GM12872 (cell line): Measurements from ENCODE around the gene MGME1.

Source experiments
- TF ChIP-seq, protein P1 (sequence below): IDR thresholded peaks from 3 replicates; pipeline ENCODE4 v1.5.1; 2011; ENCODE audit warnings: low read depth, mild to moderate bottlenecking, low read length, moderate library complexity; ENCODE audit not compliant: insufficient read depth

The MGME1 gene

GRCh38 chr20:17957505-17958363 lies 11.1 kb upstream of the MGME1 start:
- TF ChIP-seq, protein P1, sequence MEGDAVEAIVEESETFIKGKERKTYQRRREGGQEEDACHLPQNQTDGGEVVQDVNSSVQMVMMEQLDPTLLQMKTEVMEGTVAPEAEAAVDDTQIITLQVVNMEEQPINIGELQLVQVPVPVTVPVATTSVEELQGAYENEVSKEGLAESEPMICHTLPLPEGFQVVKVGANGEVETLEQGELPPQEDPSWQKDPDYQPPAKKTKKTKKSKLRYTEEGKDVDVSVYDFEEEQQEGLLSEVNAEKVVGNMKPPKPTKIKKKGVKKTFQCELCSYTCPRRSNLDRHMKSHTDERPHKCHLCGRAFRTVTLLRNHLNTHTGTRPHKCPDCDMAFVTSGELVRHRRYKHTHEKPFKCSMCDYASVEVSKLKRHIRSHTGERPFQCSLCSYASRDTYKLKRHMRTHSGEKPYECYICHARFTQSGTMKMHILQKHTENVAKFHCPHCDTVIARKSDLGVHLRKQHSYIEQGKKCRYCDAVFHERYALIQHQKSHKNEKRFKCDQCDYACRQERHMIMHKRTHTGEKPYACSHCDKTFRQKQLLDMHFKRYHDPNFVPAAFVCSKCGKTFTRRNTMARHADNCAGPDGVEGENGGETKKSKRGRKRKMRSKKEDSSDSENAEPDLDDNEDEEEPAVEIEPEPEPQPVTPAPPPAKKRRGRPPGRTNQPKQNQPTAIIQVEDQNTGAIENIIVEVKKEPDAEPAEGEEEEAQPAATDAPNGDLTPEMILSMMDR: no peak

DNA sequence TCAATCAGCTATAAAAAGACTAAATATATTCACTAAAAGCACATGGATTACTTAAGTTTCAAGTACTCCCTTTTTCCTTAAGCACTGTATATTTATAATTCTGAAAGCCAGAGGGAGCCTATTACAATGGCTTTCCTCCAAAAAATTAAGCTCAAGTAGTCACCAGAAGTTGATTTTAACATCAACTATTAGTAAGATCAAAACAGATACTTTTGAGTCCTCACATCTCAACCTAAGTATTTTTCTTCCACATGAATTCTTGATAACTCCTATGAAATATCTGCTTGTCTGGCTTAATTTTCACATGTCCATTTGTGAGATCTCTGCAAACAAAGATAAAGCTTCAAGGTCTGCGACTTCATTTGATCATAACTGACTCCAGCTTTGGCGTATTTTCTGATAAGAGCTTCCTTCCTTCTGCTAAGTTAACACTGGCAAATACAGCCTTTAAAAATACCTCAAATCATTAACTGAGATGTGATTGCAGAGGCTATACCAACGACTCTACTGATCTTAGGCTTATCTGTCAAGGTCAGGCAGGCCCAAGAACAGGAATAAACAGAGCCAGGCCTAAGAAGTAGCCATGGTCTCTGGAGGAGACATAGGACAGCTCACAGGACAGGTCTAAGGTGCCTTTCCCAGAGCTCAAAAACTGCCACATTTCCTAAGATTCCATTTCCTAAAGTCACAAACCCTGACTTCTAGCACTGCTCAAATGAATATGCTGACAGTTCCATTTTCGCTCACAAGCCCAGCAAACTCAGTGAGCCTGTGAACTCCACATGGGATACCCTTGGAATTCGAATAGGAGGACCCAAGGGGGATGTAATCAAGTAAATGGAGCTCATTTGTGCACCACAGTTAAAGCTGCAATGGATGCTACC lies 10.2 kb upstream of the MGME1 start:
- TF ChIP-seq, protein P1: no peak

- TF ChIP-seq, protein P1: no peak
Observed at GRCh38 chr20:17959257-17959627, 9.6 kb upstream of the MGME1 start.

DNA sequence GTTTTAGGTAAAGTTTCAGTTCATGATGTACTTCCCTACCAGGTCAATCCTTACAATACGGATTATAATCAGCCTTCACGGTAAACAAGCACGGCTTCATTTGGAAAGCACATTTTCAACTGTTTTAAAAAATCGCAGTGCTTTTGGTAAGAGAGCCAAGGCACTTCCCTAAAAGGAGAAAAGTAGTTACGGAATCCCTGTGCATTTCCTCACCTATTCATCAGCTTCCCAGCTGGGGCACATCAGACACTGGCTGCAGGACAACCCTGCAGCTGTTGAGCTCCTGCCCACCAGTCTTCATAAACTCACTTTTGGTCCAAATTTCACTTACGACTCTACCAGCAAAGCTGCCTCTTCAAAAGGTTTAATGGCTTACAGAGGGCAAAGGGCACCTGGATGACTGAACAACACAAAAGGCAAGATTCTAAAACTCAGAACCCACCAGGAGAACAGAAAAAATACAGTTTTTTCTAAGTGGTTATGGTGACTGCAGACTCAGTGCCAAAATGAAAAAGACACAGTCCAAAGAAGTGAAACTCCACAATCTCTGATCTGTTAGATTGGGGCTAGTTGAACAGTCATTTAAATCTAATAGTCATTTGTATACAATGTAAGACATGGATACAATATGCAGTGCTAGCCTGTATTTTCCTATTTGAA lies 7.8 kb upstream of the MGME1 start:
- TF ChIP-seq, protein P1: no peak

DNA sequence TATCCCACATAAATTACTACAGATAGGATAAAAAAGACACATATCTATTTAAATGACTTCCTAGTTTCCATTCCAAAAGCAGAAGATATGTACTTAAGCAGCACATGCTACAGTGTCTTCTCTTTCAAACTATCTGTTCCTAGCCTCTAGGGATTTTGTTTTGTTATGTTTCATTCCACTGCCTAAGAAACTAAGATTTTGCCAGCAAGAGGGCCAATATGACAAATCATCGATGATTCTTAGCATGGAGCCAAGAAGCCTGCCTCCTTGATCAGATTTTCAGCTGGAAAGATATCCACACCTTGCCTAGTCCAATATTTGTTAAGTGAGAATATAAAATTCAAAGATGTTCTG lies 7.3 kb upstream of the MGME1 start:
- TF ChIP-seq, protein P1: no peak

GRCh38 chr20:17963114-17963897 lies 5.5 kb upstream of the MGME1 start:
- TF ChIP-seq, protein P1: no peak
